Body of pancreas (tissue), 4 donors: Measurements from ENCODE around the gene LYPD5. TPM values are rescaled to one million over a fixed set of nuclear protein-coding genes. Genes with fewer than 3 reads are reported as not detected.

Experiments
- ATAC-seq: fragments of 150-250 bp; one replicate; pipeline ENCODE4 v1.9.1; 2016
- DNase-seq, 4 donors: peaks; one replicate each; pipeline ENCODE4 v3.0.0-alpha.2; 2019
- H3K27ac ChIP-seq, 4 donors: fragments of 200-600 bp; sonication (generic); 1 replicate in 3 of 4; 2 replicates in 1 of 4; pipeline versions ENCODE4 v1.5.1 to v1.6.1; 2016 to 2019; ENCODE audit warnings: mild to moderate bottlenecking in 1 of 4, mixed read lengths in 1 of 4, moderate library complexity in 1 of 4
- H3K27me3 ChIP-seq, 2 donors: fragments of 200-600 bp; sonication (generic); one replicate each; pipeline ENCODE4 v1.6.0; 2016; ENCODE audit warnings: mild to moderate bottlenecking in 1 of 2
- H3K36me3 ChIP-seq, 2 donors: fragments of 200-600 bp; sonication (generic); replicated peaks in 1 of 2; 2 replicates each; pipeline ENCODE4 v1.5.1; 2016; ENCODE audit warnings: low read depth in 2 of 2; ENCODE audit not compliant: insufficient read depth in 1 of 2
- H3K4me1 ChIP-seq: fragments of 200-600 bp; sonication (generic); one replicate; pipeline ENCODE4 v1.6.0; 2016
- H3K4me3 ChIP-seq, 2 donors: fragments of 200-600 bp; sonication (generic); 1 replicate in 1 of 2; 2 replicates in 1 of 2; pipeline ENCODE4 v1.5.1; 2016 to 2019
- H3K9me3 ChIP-seq, 3 donors: fragments of 200-600 bp; sonication (generic); 1 replicate in 2 of 3; 2 replicates in 1 of 3; pipeline ENCODE4 v1.5.1; 2016
- POLR2A ChIP-seq, 3 donors: fragments of 450-650 bp; IDR thresholded peaks; one replicate each; pipeline ENCODE4 v1.6.1; 2016; ENCODE audit warnings: antibody characterized with exemption in 3 of 3, mild to moderate bottlenecking in 2 of 3
- WGBS, 2 donors: methylation state at CpG; one replicate each; pipeline ENCODE4 v1.1.5; 2017; 5-methylcytosine and 5-hydroxymethylcytosine counted together
- intact Hi-C: fragments of 100-400 bp; cut with DNase I; formaldehyde crosslinking; loops from one replicate; pipeline ENCODE4 v1.15.1; 2023
- total RNA-seq, 2 donors: library from RNA; depleted of rRNA; stranded (reverse); fragments of >200 nt; gene quantifications; one replicate each; pipeline ENCODE4 v1.1.0, GENCODE V29; 2016
- TF ChIP-seq, protein P1 (sequence below), 7 experiments: fragments of 450-650 bp in 4 of 7; fragments of 200-600 bp in 3 of 7; sonication (generic) in 3 of 7; IDR thresholded peaks; one replicate each; pipeline ENCODE4 v1.5.1; 2016 to 2019; ENCODE audit warnings: antibody characterized with exemption in 7 of 7

LYPD5 gene
- total RNA-seq, 2 donors from 2014 or later, result not detected

DNA sequence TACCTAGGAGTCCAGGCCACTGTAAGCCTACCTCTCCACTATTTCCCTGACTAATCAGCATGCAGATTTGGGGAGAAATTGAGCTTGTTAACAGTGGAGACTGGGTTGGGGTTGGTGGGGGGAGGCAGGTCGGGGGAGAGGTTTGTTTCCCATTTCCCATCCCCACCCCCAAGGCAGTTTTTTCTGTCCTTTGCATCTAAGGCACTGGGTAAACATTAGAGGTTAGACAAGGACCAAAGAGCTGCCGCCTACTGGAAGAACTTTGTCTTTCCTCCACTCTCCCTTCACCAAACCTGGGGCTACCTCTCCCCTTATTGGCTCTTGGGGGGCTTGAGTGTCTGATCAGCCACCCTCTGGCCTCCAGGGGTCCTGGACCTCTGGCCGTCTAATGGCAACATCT is 22.4 kb downstream of the LYPD5 start:
- H3K9me3 ChIP-seq, result no peaks in the 10 kb centered on the region
- no peak overlapping the region for H3K27ac ChIP-seq
- intact Hi-C loops, result loop anchor here (5.0 kb wide), 1 partner anchor 33 kb away; no protein-coding TSS in a partner anchor
- no peaks in the 10 kb centered on the region for H3K36me3 ChIP-seq
- no peak for DNase-seq
- H3K27me3 ChIP-seq, result no peaks in the 10 kb centered on the region
- TF ChIP-seq, protein P1, sequence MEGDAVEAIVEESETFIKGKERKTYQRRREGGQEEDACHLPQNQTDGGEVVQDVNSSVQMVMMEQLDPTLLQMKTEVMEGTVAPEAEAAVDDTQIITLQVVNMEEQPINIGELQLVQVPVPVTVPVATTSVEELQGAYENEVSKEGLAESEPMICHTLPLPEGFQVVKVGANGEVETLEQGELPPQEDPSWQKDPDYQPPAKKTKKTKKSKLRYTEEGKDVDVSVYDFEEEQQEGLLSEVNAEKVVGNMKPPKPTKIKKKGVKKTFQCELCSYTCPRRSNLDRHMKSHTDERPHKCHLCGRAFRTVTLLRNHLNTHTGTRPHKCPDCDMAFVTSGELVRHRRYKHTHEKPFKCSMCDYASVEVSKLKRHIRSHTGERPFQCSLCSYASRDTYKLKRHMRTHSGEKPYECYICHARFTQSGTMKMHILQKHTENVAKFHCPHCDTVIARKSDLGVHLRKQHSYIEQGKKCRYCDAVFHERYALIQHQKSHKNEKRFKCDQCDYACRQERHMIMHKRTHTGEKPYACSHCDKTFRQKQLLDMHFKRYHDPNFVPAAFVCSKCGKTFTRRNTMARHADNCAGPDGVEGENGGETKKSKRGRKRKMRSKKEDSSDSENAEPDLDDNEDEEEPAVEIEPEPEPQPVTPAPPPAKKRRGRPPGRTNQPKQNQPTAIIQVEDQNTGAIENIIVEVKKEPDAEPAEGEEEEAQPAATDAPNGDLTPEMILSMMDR (IDR thresholded peaks at IDR 0.05), result no peak
- no peak for TF ChIP-seq POLR2A (IDR thresholded peaks at IDR 0.05)
- ATAC-seq, result no peak
- H3K4me1 ChIP-seq, result peaks cover 3% of the 10 kb centered on the region
- WGBS, 2 donors, result 22 to 31% methylated on average over 3 of the region's 3 CpGs
- no peak overlapping the region for H3K4me3 ChIP-seq

DNA sequence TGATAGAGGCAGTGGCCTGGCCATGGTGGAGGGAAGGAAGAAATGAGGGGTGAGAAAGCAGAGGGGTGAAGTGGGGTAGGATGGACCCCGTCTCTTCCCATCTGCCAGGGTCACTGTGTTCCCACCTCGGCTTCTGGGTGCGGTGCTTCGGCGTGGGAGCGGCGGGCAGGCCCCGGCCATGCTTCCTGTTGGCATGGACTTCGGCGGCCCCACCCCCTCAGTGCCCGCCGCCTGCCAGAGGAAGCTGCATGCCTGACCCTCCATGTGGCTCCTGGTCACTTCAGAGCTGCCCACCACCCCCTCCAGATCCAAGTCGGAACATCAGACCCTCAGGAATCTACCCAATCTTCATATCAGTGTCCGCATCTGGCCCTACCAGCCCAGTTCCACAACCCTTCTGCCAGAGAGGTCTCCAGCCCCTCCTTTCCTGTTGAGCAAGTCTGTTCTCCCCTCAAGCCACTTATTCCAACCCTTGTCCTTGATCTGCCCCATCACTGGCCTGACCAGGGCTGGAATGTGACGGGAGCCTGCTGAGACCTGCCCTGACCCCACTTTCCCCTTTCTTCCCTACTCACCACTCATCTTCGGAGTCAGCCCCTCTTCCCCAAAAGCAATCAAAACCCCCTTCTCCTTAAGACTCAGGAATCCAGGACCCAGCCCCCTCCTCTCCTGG is 23.0 kb downstream of the LYPD5 start:
- peaks cover 8% of the 10 kb centered on the region for H3K4me1 ChIP-seq
- no peaks in the 10 kb centered on the region for H3K27me3 ChIP-seq
- intact Hi-C loops, result no loop called here
- no peak for TF ChIP-seq POLR2A (IDR thresholded peaks at IDR 0.05)
- TF ChIP-seq, protein P1 (IDR thresholded peaks at IDR 0.05), result no peak
- WGBS, 2 donors, result 54 to 69% methylated on average over 16 of the region's 16 CpGs
- H3K4me3 ChIP-seq, result no peak overlapping the region
- H3K9me3 ChIP-seq, result no peaks in the 10 kb centered on the region
- ATAC-seq (no peak), DNase-seq (peak in 1 of 4 donors; percentile 21)
- H3K27ac ChIP-seq, result no peak overlapping the region
- H3K36me3 ChIP-seq, result no peaks in the 10 kb centered on the region

DNA sequence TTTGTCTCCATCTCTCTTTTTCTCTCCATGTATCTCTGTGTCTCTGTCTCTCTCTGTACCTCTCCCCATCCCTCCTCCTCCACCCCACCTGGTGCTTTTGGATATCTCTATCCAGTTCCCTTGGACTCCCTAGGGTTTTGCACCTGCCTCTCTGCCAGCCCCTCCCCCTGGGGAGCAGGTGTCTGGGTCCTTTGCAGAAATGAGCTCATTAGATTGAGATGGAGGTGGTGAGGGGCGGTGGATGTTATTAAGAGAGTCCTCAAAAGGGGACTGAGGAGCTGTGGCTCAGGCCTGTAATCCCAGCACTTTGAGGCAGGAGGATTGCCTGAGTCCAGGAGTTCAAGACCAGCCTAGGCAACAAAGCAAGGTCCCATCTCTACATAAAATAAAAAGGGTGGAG is 23.6 kb downstream of the LYPD5 start:
- intact Hi-C loops, result no loop called here
- Histone ChIP-seq H3K36me3 (no peaks in the 10 kb centered on the region), H3K4me3 (no peak overlapping the region), H3K9me3 (no peaks in the 10 kb centered on the region), H3K27me3 (no peaks in the 10 kb centered on the region), H3K27ac (no peak overlapping the region), H3K4me1 (peaks cover 13% of the 10 kb centered on the region)
- DNase-seq, result no peak
- TF ChIP-seq POLR2A (IDR thresholded peaks at IDR 0.05), result no peak
- TF ChIP-seq, protein P1 (IDR thresholded peaks at IDR 0.05), result no peak
- no peak for ATAC-seq
- 62 to 85% methylated on average over 1 of the region's 1 CpG for WGBS, 2 donors

DNA sequence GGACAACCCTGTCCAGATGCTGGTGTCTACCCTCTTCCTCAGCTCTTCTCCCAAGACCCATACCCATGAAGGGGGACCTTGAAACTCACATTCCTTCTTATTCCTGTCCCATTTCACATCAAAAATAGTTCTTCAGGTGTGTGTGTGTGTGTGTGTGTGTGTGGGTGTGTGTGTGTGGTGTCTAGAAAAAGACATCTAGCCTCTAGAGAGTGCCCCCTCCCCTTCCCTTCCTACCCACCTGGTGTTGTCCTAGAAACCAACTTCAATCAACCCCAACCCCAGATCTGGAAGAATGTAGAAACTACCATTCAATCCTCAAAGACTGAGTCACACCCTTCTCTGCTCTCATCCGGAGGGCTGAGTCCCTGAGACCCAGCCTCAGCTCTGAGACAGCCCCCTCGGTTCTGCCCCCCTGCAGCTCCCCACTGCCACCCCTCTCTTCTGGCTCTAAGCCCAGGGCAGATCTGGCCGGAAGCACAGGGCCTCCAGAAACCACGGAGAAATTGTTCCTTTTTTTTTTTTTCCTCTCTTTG is 25.0 kb downstream of the LYPD5 start:
- no peak for TF ChIP-seq POLR2A (IDR thresholded peaks at IDR 0.05)
- TF ChIP-seq, protein P1 (IDR thresholded peaks at IDR 0.05), result no peak
- WGBS, 2 donors, result 12 to 15% methylated on average over 4 of the region's 4 CpGs
- no peaks in the 10 kb centered on the region for H3K27me3 ChIP-seq
- no peaks in the 10 kb centered on the region for H3K9me3 ChIP-seq
- H3K27ac ChIP-seq, result no peak overlapping the region
- H3K36me3 ChIP-seq, result no peaks in the 10 kb centered on the region
- H3K4me3 ChIP-seq, result no peak overlapping the region
- intact Hi-C loops, result no loop called here
- H3K4me1 ChIP-seq, result peaks cover 13% of the 10 kb centered on the region
- peak in 1 of 4 donors; percentile 48 for DNase-seq
- ATAC-seq, result no peak

DNA sequence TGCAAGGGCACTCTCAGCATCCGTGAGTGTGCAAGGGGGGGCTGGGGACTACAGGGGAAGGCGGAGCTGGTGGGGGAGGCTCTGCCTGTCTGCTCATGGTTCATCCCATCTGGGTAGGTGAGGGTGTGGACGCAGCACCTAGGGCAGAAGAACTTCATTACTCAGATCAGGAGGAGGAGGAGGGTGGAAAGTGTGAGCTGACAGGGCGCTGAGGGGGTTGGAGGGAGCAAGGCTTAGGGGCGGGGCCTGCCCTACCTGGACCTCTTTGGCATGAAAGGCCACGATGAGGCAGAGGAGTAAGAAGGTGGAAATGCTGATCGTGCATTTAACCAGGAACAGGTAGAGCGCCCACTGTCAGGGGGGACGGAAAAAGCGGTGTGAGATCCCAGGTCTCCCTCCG is 26.0 kb downstream of the LYPD5 start:
- no peaks in the 10 kb centered on the region for H3K9me3 ChIP-seq
- intact Hi-C loops, result no loop called here
- ATAC-seq (no peak), DNase-seq (no peak)
- 61 to 66% methylated on average over 11 of the region's 11 CpGs for WGBS, 2 donors
- no peak overlapping the region for H3K27ac ChIP-seq
- no peaks in the 10 kb centered on the region for H3K27me3 ChIP-seq
- no peak overlapping the region for H3K4me3 ChIP-seq
- H3K36me3 ChIP-seq, result no peaks in the 10 kb centered on the region
- TF ChIP-seq, protein P1 (IDR thresholded peaks at IDR 0.05), result no peak
- no peak for TF ChIP-seq POLR2A (IDR thresholded peaks at IDR 0.05)
- peaks cover 13% of the 10 kb centered on the region for H3K4me1 ChIP-seq
